ENCODE measurements around the gene PACRG.

The PACRG gene

GRCh38 chr6:162684052-162684451 lies 43.7 kb upstream of the PACRG start:
- DNase-seq (ENCODE audit: low read depth), result no peak
- no peak overlapping the region for H3K4me3 ChIP-seq (replicated peaks; ENCODE audit: low read depth, low read length)
- TF ChIP-seq, protein P1, sequence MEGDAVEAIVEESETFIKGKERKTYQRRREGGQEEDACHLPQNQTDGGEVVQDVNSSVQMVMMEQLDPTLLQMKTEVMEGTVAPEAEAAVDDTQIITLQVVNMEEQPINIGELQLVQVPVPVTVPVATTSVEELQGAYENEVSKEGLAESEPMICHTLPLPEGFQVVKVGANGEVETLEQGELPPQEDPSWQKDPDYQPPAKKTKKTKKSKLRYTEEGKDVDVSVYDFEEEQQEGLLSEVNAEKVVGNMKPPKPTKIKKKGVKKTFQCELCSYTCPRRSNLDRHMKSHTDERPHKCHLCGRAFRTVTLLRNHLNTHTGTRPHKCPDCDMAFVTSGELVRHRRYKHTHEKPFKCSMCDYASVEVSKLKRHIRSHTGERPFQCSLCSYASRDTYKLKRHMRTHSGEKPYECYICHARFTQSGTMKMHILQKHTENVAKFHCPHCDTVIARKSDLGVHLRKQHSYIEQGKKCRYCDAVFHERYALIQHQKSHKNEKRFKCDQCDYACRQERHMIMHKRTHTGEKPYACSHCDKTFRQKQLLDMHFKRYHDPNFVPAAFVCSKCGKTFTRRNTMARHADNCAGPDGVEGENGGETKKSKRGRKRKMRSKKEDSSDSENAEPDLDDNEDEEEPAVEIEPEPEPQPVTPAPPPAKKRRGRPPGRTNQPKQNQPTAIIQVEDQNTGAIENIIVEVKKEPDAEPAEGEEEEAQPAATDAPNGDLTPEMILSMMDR (IDR thresholded peaks at IDR 0.05; ENCODE audit: low read length, missing control alignments), result no peak

DNA sequence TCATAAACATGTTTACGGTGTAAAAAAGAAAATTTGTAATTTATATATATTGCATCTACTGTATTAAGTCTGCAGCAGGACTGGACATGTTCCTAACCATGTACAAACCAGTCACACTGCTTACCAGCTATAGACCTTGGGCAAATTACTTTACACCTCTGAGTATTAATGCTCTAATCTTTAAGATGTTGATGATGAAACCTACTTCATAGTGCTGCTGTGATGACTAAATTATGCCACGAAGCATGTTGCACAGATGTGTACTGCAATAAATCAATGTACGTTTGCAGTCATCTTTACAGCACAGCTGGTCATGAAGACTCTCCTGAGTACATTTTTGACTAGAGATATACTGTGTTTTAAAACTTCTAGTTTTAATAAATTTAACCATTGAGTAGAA lies 42.8 kb upstream of the PACRG start:
- TF ChIP-seq, protein P1 (IDR thresholded peaks at IDR 0.05; ENCODE audit: low read length, missing control alignments), result no peak
- H3K4me3 ChIP-seq (replicated peaks; ENCODE audit: low read depth, low read length), result no peak overlapping the region
- no peak for DNase-seq (ENCODE audit: low read depth)

- H3K4me3 ChIP-seq (replicated peaks; ENCODE audit: low read depth, low read length), result no peak overlapping the region
- TF ChIP-seq, protein P1 (IDR thresholded peaks at IDR 0.05; ENCODE audit: low read length, missing control alignments), result no peak
- DNase-seq (ENCODE audit: low read depth), result no peak
Measured at GRCh38 chr6:162685586-162685985, 42.2 kb upstream of the PACRG start.

DNA sequence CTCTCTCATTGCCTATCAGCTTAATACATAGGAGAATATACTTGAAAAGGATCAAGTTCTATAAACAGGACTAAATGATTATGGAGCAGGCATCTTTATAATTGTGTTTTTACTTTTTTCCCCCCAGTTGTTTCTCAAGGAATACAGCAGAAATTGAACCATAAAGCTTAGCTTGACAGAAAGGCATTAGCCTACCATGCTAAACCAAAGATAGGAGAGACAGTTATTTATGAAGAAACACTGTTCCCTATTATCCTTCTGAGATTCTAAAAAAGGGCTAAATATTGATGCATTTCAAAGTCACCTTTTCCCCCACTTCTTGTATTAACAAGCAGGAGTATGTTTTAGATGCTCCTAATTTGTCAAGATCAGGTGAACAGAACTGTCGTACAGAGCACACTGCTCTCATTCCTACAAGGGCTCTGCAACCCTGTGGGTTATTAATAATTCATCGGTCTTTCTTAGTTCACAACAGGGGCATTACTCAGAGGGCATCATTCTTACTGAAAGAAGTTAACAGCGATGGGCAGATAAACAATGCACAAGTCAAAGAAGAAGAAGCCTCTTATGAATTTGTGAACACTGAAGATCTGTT lies 38.9 kb upstream of the PACRG start:
- TF ChIP-seq, protein P1 (IDR thresholded peaks at IDR 0.05; ENCODE audit: low read length, missing control alignments), result no peak
- H3K4me3 ChIP-seq (replicated peaks; ENCODE audit: low read depth, low read length), result no peak overlapping the region
- DNase-seq (ENCODE audit: low read depth), result no peak

- no peak for DNase-seq (ENCODE audit: low read depth)
- TF ChIP-seq, protein P1 (IDR thresholded peaks at IDR 0.05; ENCODE audit: low read length, missing control alignments), result no peak
- H3K4me3 ChIP-seq (replicated peaks; ENCODE audit: low read depth, low read length), result no peak overlapping the region
Measured at GRCh38 chr6:162690158-162690557, 37.6 kb upstream of the PACRG start.

- TF ChIP-seq, protein P1 (IDR thresholded peaks at IDR 0.05; ENCODE audit: low read length, missing control alignments), result no peak
- no peak overlapping the region for H3K4me3 ChIP-seq (replicated peaks; ENCODE audit: low read depth, low read length)
- DNase-seq (ENCODE audit: low read depth), result no peak
Measured at GRCh38 chr6:162697872-162698403, 29.8 kb upstream of the PACRG start.

- H3K4me3 ChIP-seq (replicated peaks; ENCODE audit: low read depth, low read length), result no peak overlapping the region
- DNase-seq (ENCODE audit: low read depth), result no peak
- TF ChIP-seq, protein P1 (IDR thresholded peaks at IDR 0.05; ENCODE audit: low read length, missing control alignments), result no peak
Measured at GRCh38 chr6:162698440-162698839, 29.3 kb upstream of the PACRG start.
